ENCODE results near the gene ABR. TPM values are rescaled to one million over a fixed set of nuclear protein-coding genes. Genes with fewer than 3 reads are reported as not detected.
A peak's percentile ranks its signal among the peaks of the same experiment; 100 is the strongest.

Gene ABR
- total RNA-seq, 1 donor from 2014 or later, result 76.6 TPM

- Mint-ChIP-seq H3K4me3 (ENCODE audit: unreplicated experiment) (no peak overlapping the region), H3K9me3 (ENCODE audit: unreplicated experiment) (no peaks in the 10 kb centered on the region), H3K4me1 (ENCODE audit: unreplicated experiment) (no peaks in the 10 kb centered on the region), H3K27me3 (ENCODE audit: unreplicated experiment) (peaks cover 6% of the 10 kb centered on the region), H3K36me3 (ENCODE audit: low read depth, unreplicated experiment) (no peaks in the 10 kb centered on the region), H3K27ac (ENCODE audit: unreplicated experiment) (no peak overlapping the region)
- TF ChIP-seq CTCF (IDR thresholded peaks at IDR 0.05; ENCODE audit: unreplicated experiment), result peak; percentile 88
- DNase-seq (ENCODE audit: low spot score), result peak; percentile 91
Observed at GRCh38 chr17:1186923-1187771, 7.4 kb upstream of the ABR start.

- Mint-ChIP-seq H3K4me1 (ENCODE audit: unreplicated experiment) (no peaks in the 10 kb centered on the region), H3K27ac (ENCODE audit: unreplicated experiment) (no peak overlapping the region), H3K9me3 (ENCODE audit: unreplicated experiment) (no peaks in the 10 kb centered on the region), H3K27me3 (ENCODE audit: unreplicated experiment) (peaks cover 6% of the 10 kb centered on the region), H3K4me3 (ENCODE audit: unreplicated experiment) (no peak overlapping the region), H3K36me3 (ENCODE audit: low read depth, unreplicated experiment) (no peaks in the 10 kb centered on the region)
- DNase-seq (ENCODE audit: low spot score), result no peak
- TF ChIP-seq CTCF (IDR thresholded peaks at IDR 0.05; ENCODE audit: unreplicated experiment), result no peak
Observed at GRCh38 chr17:1186214-1186820, 6.5 kb upstream of the ABR start.

GRCh38 chr17:1183171-1183873, 3.5 kb upstream of the ABR start:
- Mint-ChIP-seq H3K4me3 (ENCODE audit: unreplicated experiment) (no peak overlapping the region), H3K27ac (ENCODE audit: unreplicated experiment) (no peak overlapping the region), H3K36me3 (ENCODE audit: low read depth, unreplicated experiment) (no peaks in the 10 kb centered on the region), H3K4me1 (ENCODE audit: unreplicated experiment) (no peaks in the 10 kb centered on the region), H3K9me3 (ENCODE audit: unreplicated experiment) (no peaks in the 10 kb centered on the region), H3K27me3 (ENCODE audit: unreplicated experiment) (peaks cover 4% of the 10 kb centered on the region)
- no peak for DNase-seq (ENCODE audit: low spot score)
- TF ChIP-seq CTCF (IDR thresholded peaks at IDR 0.05; ENCODE audit: unreplicated experiment), result no peak

- Mint-ChIP-seq H3K36me3 (ENCODE audit: low read depth, unreplicated experiment) (no peaks in the 10 kb centered on the region), H3K4me1 (ENCODE audit: unreplicated experiment) (peaks cover under 1% of the 10 kb centered on the region), H3K9me3 (ENCODE audit: unreplicated experiment) (no peaks in the 10 kb centered on the region), H3K27me3 (ENCODE audit: unreplicated experiment) (peaks cover 4% of the 10 kb centered on the region), H3K27ac (ENCODE audit: unreplicated experiment) (no peak overlapping the region), H3K4me3 (ENCODE audit: unreplicated experiment) (no peak overlapping the region)
- TF ChIP-seq CTCF (IDR thresholded peaks at IDR 0.05; ENCODE audit: unreplicated experiment), result no peak
- DNase-seq (ENCODE audit: low spot score), result no peak
Observed at GRCh38 chr17:1182811-1183170, 3.0 kb upstream of the ABR start.
